ENCODE data around the gene MT1A.

The MT1A gene

DNA sequence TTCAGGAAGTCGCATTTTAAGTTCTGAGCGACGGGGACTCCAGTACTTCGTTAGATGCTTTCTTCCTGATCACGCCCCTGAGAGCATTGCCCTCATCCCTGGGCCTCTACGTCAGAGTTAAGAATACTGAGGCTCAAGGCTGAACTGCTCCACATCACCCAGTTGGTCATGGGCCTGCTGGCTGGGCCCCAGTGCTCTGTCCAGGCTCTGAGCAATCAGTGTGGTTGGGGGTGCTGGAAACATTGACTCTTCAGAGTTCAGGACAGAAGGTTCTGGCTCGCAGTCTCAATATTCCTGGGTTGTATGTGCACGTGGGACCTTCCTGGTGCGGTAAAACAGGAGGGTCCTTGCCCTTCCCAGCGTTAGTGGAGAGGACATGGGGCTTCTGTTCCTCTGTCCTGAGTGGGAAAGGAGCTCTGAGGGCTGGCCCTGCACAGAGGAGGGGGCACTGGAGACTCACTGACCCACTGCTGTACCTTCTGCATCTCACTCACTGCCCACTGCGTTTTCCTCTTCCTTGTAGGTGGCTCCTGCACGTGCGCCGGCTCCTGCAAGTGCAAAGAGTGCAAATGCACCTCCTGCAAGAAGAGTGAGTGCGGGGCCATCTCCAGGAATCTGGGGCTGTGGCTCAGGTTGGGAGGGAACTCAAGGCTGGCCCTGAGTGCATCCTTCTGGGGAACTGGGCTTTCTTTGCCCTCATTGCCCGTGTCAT, 12.4 kb upstream of the MT1A start:
- DNase-seq: peak; percentile 55
- in situ Hi-C loops (cut with HindIII; ENCODE audit: low pct_ligation_motif_present, low pct_unique_long_range_greater_than_20kb, low sequenced_read_pairs): no loop called here

GRCh38 chr16:56626685-56627084, 11.8 kb upstream of the MT1A start:
- DNase-seq: no peak
- in situ Hi-C loops (cut with HindIII; ENCODE audit: low pct_ligation_motif_present, low pct_unique_long_range_greater_than_20kb, low sequenced_read_pairs): no loop called here

GRCh38 chr16:56628486-56629350, 9.7 kb upstream of the MT1A start:
- DNase-seq: no peak
- in situ Hi-C loops (cut with HindIII; ENCODE audit: low pct_ligation_motif_present, low pct_unique_long_range_greater_than_20kb, low sequenced_read_pairs): no loop called here

- in situ Hi-C loops (cut with HindIII; ENCODE audit: low pct_ligation_motif_present, low pct_unique_long_range_greater_than_20kb, low sequenced_read_pairs): no loop called here
- DNase-seq: no peak
Measured at GRCh38 chr16:56629531-56629930, 8.9 kb upstream of the MT1A start.

DNA sequence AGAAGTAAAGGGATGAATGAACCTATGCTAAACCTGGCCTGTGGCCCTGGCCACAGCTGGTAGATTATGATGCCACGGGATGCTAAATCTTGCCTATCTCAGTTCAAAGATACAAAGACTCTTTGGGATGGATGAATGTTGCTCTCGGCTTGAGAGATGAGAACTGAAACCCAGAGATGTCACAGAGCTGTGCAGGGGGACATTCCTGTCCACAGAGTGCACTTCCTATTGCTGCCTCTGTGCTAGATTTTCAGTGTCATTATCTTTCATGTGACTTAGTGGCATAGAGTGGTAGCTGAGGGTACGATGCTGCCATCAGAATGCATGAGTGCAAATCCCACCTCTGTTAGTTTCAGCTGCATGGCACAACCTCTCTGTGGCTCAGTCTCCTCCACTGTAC, 8.3 kb upstream of the MT1A start:
- DNase-seq: no peak
- in situ Hi-C loops (cut with HindIII; ENCODE audit: low pct_ligation_motif_present, low pct_unique_long_range_greater_than_20kb, low sequenced_read_pairs): no loop called here

DNA sequence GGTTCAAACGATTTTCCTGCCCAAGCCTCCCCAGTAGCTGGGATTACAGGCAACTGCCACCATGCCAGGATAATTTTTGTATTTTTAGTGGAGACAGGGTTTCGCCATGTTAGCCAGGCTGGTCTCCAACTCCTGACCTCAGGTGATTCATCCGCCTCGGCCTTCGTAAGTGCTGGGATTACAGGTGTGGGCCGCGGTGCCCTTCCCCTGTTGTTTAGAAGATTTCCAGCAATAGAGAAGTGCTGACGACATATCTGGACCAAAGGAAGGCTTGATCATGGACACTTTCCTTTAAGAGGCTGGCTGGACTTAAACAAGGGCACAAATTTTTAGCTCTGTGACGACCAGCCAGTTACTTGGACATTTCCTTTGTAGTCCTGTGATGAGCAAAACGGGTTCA, 7.3 kb upstream of the MT1A start:
- in situ Hi-C loops (cut with HindIII; ENCODE audit: low pct_ligation_motif_present, low pct_unique_long_range_greater_than_20kb, low sequenced_read_pairs): no loop called here

DNA sequence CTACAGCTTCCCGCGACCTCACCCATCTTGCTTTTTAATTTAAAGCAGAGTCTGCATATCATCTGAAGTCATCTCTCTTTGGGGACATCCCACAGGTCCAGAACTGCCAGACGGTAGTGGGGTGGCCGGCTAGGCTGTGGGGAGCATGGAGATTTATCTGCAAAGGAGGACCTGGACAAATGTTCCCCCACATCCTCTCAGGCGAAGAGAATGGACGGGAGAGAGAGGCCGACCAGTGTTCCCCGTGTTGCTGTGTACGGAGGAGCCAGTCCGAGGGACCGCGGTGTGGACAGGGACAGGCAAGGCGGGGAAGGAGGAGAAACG, 6.7 kb upstream of the MT1A start:
- in situ Hi-C loops (cut with HindIII; ENCODE audit: low pct_ligation_motif_present, low pct_unique_long_range_greater_than_20kb, low sequenced_read_pairs): no loop called here
- no peak for DNase-seq

More for the DNA sequence above, 7.3 kb upstream of the MT1A start:
- no peak for DNase-seq

- in situ Hi-C loops (cut with HindIII; ENCODE audit: low pct_ligation_motif_present, low pct_unique_long_range_greater_than_20kb, low sequenced_read_pairs): no loop called here
- peak; percentile 71 for DNase-seq
Measured at GRCh38 chr16:56632156-56632847, 6.2 kb upstream of the MT1A start, which contains the start of gene MT1M. MT1M (plus strand) TSS chr16:56632659; CDS start chr16:56632732, 73 bp downstream.

DNA sequence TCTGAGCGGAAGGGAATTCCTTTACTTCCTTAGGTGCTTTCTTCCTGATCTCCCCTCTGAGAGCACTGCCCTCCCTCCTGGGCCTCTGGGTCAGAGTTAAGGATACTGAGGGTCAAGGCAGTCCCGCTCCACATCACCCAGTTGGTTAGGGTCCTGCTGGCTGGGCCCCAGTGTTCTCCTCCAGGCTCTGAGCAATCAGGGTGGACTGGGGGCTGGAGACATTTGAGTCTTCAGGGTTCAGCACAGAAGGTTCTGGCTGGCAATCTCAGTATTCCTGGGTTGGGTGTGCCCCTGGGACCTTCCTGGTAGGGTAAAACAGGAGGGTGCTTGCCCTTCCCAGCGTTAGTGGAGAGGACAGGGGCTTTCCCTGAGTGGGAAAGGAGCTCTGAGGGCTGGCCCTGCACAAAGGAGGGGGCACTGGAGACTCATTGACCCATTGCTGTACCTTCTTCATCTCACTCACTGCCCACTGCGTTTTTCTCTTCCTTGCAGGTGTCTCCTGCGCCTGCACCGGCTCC, 5.6 kb upstream of the MT1A start:
- in situ Hi-C loops (cut with HindIII; ENCODE audit: low pct_ligation_motif_present, low pct_unique_long_range_greater_than_20kb, low sequenced_read_pairs): no loop called here
- no peak for DNase-seq

GRCh38 chr16:56633535-56633934, 4.9 kb upstream of the MT1A start:
- DNase-seq: no peak
- in situ Hi-C loops (cut with HindIII; ENCODE audit: low pct_ligation_motif_present, low pct_unique_long_range_greater_than_20kb, low sequenced_read_pairs): no loop called here

- DNase-seq: no peak
- in situ Hi-C loops (cut with HindIII; ENCODE audit: low pct_ligation_motif_present, low pct_unique_long_range_greater_than_20kb, low sequenced_read_pairs): no loop called here
Measured at GRCh38 chr16:56634715-56635440, 3.6 kb upstream of the MT1A start.

DNA sequence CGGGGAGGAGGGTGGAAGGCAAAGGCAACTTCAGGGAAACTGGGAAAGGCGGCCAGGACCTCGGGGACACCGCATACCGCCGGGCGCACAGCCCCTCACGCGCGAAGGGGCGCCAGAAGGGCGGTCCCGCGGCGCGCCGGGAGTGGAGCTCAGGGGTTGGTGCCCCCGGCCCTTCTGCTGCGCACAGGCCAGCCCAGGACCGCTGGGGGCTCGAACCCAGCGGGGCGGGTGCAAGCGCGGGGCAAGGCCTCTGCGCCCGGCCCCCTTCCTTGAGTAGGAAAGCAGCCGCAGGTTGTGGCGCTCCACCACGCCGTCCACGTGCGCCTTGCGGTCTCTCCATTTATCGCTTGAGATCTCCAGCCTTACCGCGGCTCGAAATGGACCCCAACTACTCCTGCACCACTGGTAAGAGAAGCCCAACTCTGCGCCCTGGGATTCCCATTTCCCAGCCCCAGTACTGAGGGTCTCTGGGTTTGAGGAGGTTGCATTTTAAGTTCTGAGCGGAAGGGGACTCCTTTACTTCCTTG, 3.0 kb upstream of the MT1A start:
- DNase-seq: no peak
- in situ Hi-C loops (cut with HindIII; ENCODE audit: low pct_ligation_motif_present, low pct_unique_long_range_greater_than_20kb, low sequenced_read_pairs): no loop called here

DNA sequence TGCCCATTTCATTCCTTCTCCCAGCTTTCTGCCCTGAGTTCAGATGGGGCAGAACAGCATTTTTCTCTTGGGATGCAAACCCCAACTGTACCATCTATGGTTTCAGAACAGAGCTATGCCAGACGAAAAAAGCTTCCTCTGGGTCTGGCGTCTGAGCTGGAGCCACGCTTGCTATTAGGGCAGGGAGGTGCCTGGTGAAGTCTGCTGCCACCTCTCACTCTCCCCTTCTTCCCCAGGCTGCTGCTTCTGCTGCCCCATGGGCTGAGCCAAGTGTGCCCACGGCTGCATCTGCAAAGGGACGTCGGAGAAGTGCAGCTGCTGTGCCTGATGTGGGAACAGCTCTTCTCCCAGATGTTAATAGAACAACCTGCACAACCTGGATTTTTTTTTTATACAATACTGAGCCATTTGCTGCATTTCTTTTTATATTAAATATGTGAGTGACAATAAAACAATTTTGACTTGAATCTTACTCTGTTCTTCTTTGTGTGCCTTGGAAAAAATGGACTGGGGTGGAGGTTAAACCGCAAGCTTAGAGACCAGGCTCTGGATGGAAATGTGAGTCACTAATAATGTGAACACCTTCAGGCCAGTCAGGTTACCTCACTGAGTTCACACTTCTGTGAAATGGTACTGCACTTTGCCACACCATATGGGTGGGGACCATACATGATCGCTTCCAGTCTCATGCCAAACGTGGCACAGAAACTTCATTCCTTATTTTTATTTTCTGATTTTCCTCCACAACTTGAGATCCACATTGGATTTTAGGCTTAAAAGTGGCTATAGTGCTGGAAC, 1.7 kb upstream of the MT1A start:
- in situ Hi-C loops (cut with HindIII; ENCODE audit: low pct_ligation_motif_present, low pct_unique_long_range_greater_than_20kb, low sequenced_read_pairs): no loop called here
- DNase-seq: no peak

DNA sequence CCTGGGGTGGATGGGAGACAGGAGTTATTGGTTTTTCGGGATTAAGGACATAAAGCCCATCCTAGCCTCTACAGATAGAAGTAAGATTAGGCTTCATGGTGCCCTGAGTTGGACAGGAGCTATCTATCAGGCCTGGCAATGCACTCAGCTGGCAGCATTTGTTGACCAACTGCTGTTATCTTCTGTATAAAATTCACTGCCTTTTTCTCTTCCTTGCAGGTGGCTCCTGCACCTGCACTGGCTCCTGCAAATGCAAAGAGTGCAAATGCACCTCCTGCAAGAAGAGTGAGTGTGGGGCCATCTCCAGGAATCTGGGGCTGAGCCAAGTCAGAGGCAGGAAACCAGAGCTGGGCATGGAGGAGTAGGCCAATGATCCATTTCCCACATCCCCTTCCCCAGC, 579 bp downstream of the MT1A start:
- in situ Hi-C loops (cut with HindIII; ENCODE audit: low pct_ligation_motif_present, low pct_unique_long_range_greater_than_20kb, low sequenced_read_pairs): no loop called here
- no peak for DNase-seq

GRCh38 chr16:56640076-56640475, 1.6 kb downstream of the MT1A start:
- DNase-seq: no peak
- in situ Hi-C loops (cut with HindIII; ENCODE audit: low pct_ligation_motif_present, low pct_unique_long_range_greater_than_20kb, low sequenced_read_pairs): no loop called here

DNA sequence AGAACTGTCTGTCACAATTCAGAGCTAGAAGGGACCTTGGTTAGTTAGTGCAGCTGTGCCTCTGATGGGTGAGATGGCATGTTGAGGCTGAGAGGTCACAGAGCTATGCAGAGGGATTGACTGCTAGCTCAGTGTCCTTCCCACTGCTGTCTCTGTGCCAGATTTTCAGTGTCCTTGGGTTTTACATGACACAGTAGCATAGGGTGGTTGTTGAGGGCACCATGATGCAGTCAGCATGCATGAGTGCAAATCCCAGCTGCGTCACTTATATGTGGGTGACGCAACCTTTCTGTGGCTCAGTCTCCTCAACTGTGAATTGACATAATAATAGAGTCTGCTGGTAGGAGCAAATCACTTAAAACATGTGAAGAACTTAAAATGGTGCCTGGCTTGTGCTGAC, 2.7 kb downstream of the MT1A start:
- in situ Hi-C loops (cut with HindIII; ENCODE audit: low pct_ligation_motif_present, low pct_unique_long_range_greater_than_20kb, low sequenced_read_pairs): no loop called here
- DNase-seq: no peak

- in situ Hi-C loops (cut with HindIII; ENCODE audit: low pct_ligation_motif_present, low pct_unique_long_range_greater_than_20kb, low sequenced_read_pairs): no loop called here
- peak; percentile 95 for DNase-seq
Measured at GRCh38 chr16:56643080-56643778, 4.8 kb downstream of the MT1A start.

Data from ACHN (cell line).